HEK293 (cell line): Measurements from ENCODE around the gene BRMS1.

ENCODE experiments used
- CTCF ChIA-PET: fragments of 350-600 bp; formaldehyde crosslinking; extraction: SDS; loops from one replicate; lab custom pipeline; 2021; ENCODE audit warnings: antibody characterized with exemption; lab: Yijun Ruan, JAX
- POLR2A ChIA-PET: fragments of 300-600 bp; formaldehyde crosslinking; extraction: SDS; loops from one replicate; lab custom pipeline; 2020; ENCODE audit warnings: antibody characterized with exemption, inconsistent platforms; lab: Yijun Ruan, JAX
- H3K27ac ChIP-seq: fragments of 200-500 bp; sonication (Bioruptor generic); 2 replicates; pipeline ENCODE4 v1.5.1; 2014; ENCODE audit warnings: low read depth, low read length, control low read depth, inconsistent platforms; ENCODE audit errors: extremely low read depth
- H3K36me3 ChIP-seq, 2 experiments: fragments of 200-500 bp in 1 of 2; sonication (Bioruptor generic) in 1 of 2; 1 replicate in 1 of 2; 2 replicates in 1 of 2; pipeline ENCODE4 v1.5.1; 2014 to 2017; ENCODE audit warnings: inconsistent platforms in 2 of 2, low read length in 2 of 2; ENCODE audit not compliant: control insufficient read depth in 2 of 2, insufficient read depth in 1 of 2
- H3K4me1 ChIP-seq: fragments of 200-500 bp; sonication (Bioruptor generic); 2 replicates; pipeline ENCODE4 v1.5.1; 2014; ENCODE audit warnings: mild to moderate bottlenecking, low read length, inconsistent platforms; ENCODE audit not compliant: control insufficient read depth, insufficient read depth
- H3K4me3 ChIP-seq: 2 replicates; pipeline ENCODE4 v1.5.1; 2011; ENCODE audit warnings: low read depth, mild to moderate bottlenecking, control low read depth, low read length, moderate library complexity
- H3K9me3 ChIP-seq: fragments of 200-500 bp; sonication (Bioruptor generic); 2 replicates; pipeline ENCODE4 v1.5.1; 2014; ENCODE audit warnings: low read depth, low read length, inconsistent platforms; ENCODE audit not compliant: control insufficient read depth, insufficient read depth
- ZBTB8A ChIP-seq: fragments of 450-650 bp; formaldehyde crosslinking; IDR thresholded peaks from 2 replicates; pipeline ENCODE4 v1.5.1; 2016; ENCODE audit warnings: missing biosample characterization, missing genetic modification characterization
- ZNF274 ChIP-seq, 2 experiments: fragments of 200-500 bp in 1 of 2; fragments of 450-650 bp in 1 of 2; sonication (Bioruptor generic) in 1 of 2; formaldehyde crosslinking in 1 of 2; IDR thresholded peaks; 2 replicates each; pipeline versions ENCODE4 v1.5.1 to v1.6.1; 2014 to 2016; ENCODE audit warnings: borderline replicate concordance in 1 of 2, inconsistent platforms in 1 of 2, low read length in 1 of 2, missing biosample characterization in 1 of 2, missing genetic modification characterization in 1 of 2
- ZNF324 ChIP-seq: fragments of 450-650 bp; formaldehyde crosslinking; IDR thresholded peaks from 2 replicates; pipeline ENCODE4 v1.5.1; 2016; ENCODE audit warnings: missing biosample characterization, missing genetic modification characterization
- ZNF416 ChIP-seq: fragments of 450-650 bp; formaldehyde crosslinking; IDR thresholded peaks from 2 replicates; pipeline ENCODE4 v1.5.1; 2016; ENCODE audit warnings: missing biosample characterization, missing genetic modification characterization
- ZNF473 ChIP-seq: fragments of 450-650 bp; formaldehyde crosslinking; IDR thresholded peaks from 2 replicates; pipeline ENCODE4 v1.5.1; 2017; ENCODE audit warnings: missing biosample characterization, missing genetic modification characterization
- ZNF510 ChIP-seq: fragments of 450-650 bp; formaldehyde crosslinking; IDR thresholded peaks from 2 replicates; pipeline ENCODE4 v1.5.1; 2018; ENCODE audit warnings: mild to moderate bottlenecking, missing genetic modification characterization, missing biosample characterization; ENCODE audit not compliant: insufficient replicate concordance
- ZNF585B ChIP-seq: fragments of 450-650 bp; formaldehyde crosslinking; IDR thresholded peaks from 2 replicates; pipeline ENCODE4 v1.5.1; 2016; ENCODE audit warnings: missing biosample characterization, missing genetic modification characterization
- ZNF837 ChIP-seq: fragments of 450-650 bp; formaldehyde crosslinking; IDR thresholded peaks from 2 replicates; pipeline ENCODE4 v1.5.1; 2016; ENCODE audit warnings: missing biosample characterization, missing genetic modification characterization
- TF ChIP-seq, protein P1 (sequence below): fragments of 450-650 bp; formaldehyde crosslinking; IDR thresholded peaks from 2 replicates; pipeline ENCODE4 v1.5.1; 2017; ENCODE audit warnings: missing biosample characterization, mild to moderate bottlenecking, missing genetic modification characterization, moderate library complexity
- TF ChIP-seq, protein P2 (sequence below): fragments of 450-650 bp; formaldehyde crosslinking; IDR thresholded peaks from 2 replicates; pipeline ENCODE4 v1.5.1; 2016; ENCODE audit warnings: missing biosample characterization, missing genetic modification characterization
- TF ChIP-seq, protein P3 (sequence below): fragments of 450-650 bp; formaldehyde crosslinking; conservative IDR thresholded peaks from 2 replicates; pipeline ENCODE4 v1.5.1; 2016; ENCODE audit warnings: low read depth, missing biosample characterization, missing genetic modification characterization
- TF ChIP-seq, protein P4 (sequence below): fragments of 450-650 bp; formaldehyde crosslinking; IDR thresholded peaks from 2 replicates; pipeline ENCODE4 v1.5.1; 2016; ENCODE audit warnings: missing biosample characterization, missing genetic modification characterization, borderline replicate concordance

Gene BRMS1

DNA sequence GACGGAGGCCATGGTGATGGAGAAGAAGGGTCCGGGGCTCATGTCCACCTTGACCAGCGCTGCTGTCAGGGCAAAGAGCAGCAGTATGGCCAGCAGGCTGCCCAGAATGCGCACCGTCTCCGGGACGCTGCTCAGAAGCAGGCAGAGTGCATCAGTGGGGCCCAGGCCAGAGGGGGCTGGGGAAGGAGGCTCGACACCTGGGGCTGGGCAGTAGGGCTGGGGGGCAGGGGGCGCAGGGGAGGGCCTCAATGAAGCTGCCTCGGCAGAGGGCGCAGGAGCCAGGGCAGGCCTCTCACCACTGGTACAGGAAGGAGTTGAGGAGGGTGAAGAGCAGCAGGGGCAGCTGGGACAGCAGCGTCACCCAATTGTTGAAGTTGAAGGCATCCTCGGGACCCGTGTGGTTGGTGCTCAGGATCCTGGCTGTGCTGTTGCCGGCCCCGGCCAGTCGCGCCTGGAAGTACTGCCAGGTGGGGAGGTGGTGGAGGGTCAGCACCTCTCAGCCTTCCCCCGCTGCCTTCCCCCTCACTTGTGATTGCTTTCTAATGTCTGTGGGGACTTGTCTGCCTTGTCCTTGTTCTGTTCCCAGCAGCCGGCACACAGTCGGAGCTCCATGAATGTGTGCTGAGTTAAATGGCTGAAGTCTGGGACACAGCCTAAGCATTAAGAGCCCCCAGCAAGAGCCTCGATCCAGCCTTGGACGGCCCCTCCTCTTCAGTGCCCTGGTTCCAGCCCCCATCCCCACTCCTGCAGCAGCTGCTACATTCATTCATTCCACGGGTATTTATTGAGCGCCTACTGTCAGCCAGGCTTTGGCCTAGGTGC lies 24.4 kb upstream of the BRMS1 start:
- Histone ChIP-seq H3K4me1 (no peaks in the 10 kb centered on the region), H3K4me3 (no peak overlapping the region), H3K9me3 (no peaks in the 10 kb centered on the region), H3K36me3 (peaks cover 0 to 44% of the 10 kb centered on the region in 2 experiments; a peak in 1 of 3 replicates), H3K27ac (no peak overlapping the region)
- POLR2A ChIA-PET: interaction anchor here (0.7 to 1.0 kb wide), 2 partner anchors 21 to 27 kb away, joined by 3 read pairs; no protein-coding TSS in a partner anchor
- CTCF ChIA-PET: interaction anchor here (1.0 to 6.5 kb wide), 4 partner anchors 17 to 58 kb away, joined by 3 to 41 read pairs (median 10); no protein-coding TSS in a partner anchor
- no peak for TF ChIP-seq ZNF274 (IDR thresholded peaks at IDR 0.05; ENCODE audit: low read length)
- no peak for TF ChIP-seq ZNF274 (tag by site-specific recombination; IDR thresholded peaks at IDR 0.05; ENCODE audit: borderline replicate concordance)
- no peak for TF ChIP-seq ZNF510 (tag by site-specific recombination)
- TF ChIP-seq ZBTB8A: no peak
- TF ChIP-seq, protein P1, sequence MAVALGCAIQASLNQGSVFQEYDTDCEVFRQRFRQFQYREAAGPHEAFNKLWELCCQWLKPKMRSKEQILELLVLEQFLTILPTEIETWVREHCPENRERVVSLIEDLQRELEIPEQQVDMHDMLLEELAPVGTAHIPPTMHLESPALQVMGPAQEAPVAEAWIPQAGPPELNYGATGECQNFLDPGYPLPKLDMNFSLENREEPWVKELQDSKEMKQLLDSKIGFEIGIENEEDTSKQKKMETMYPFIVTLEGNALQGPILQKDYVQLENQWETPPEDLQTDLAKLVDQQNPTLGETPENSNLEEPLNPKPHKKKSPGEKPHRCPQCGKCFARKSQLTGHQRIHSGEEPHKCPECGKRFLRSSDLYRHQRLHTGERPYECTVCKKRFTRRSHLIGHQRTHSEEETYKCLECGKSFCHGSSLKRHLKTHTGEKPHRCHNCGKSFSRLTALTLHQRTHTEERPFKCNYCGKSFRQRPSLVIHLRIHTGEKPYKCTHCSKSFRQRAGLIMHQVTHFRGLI (tag by site-specific recombination): no peak
- no peak for TF ChIP-seq ZNF473 (tag by site-specific recombination)
- TF ChIP-seq, protein P2, sequence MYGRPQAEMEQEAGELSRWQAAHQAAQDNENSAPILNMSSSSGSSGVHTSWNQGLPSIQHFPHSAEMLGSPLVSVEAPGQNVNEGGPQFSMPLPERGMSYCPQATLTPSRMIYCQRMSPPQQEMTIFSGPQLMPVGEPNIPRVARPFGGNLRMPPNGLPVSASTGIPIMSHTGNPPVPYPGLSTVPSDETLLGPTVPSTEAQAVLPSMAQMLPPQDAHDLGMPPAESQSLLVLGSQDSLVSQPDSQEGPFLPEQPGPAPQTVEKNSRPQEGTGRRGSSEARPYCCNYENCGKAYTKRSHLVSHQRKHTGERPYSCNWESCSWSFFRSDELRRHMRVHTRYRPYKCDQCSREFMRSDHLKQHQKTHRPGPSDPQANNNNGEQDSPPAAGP (tag by site-specific recombination): no peak
- TF ChIP-seq ZNF324 (tag by site-specific recombination): no peak
- TF ChIP-seq, protein P3, sequence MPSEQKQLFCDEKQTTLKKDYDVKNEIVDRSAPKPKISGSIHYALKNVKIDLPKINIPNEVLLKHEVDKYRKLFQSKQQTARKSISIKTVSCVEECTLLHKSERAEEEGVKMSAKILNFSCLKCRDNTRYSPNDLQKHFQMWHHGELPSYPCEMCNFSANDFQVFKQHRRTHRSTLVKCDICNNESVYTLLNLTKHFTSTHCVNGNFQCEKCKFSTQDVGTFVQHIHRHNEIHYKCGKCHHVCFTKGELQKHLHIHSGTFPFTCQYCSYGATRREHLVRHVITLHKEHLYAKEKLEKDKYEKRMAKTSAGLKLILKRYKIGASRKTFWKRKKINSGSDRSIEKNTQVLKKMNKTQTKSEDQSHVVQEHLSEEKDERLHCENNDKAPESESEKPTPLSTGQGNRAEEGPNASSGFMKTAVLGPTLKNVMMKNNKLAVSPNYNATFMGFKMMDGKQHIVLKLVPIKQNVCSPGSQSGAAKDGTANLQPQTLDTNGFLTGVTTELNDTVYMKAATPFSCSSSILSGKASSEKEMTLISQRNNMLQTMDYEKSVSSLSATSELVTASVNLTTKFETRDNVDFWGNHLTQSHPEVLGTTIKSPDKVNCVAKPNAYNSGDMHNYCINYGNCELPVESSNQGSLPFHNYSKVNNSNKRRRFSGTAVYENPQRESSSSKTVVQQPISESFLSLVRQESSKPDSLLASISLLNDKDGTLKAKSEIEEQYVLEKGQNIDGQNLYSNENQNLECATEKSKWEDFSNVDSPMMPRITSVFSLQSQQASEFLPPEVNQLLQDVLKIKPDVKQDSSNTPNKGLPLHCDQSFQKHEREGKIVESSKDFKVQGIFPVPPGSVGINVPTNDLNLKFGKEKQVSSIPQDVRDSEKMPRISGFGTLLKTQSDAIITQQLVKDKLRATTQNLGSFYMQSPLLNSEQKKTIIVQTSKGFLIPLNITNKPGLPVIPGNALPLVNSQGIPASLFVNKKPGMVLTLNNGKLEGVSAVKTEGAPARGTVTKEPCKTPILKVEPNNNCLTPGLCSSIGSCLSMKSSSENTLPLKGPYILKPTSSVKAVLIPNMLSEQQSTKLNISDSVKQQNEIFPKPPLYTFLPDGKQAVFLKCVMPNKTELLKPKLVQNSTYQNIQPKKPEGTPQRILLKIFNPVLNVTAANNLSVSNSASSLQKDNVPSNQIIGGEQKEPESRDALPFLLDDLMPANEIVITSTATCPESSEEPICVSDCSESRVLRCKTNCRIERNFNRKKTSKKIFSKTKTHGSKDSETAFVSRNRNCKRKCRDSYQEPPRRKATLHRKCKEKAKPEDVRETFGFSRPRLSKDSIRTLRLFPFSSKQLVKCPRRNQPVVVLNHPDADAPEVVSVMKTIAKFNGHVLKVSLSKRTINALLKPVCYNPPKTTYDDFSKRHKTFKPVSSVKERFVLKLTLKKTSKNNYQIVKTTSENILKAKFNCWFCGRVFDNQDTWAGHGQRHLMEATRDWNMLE (tag by site-specific recombination): no peak
- TF ChIP-seq ZNF416 (tag by site-specific recombination): no peak
- TF ChIP-seq ZNF837 (tag by site-specific recombination): no peak
- no peak for TF ChIP-seq ZNF585B (tag by site-specific recombination)
- TF ChIP-seq, protein P4, sequence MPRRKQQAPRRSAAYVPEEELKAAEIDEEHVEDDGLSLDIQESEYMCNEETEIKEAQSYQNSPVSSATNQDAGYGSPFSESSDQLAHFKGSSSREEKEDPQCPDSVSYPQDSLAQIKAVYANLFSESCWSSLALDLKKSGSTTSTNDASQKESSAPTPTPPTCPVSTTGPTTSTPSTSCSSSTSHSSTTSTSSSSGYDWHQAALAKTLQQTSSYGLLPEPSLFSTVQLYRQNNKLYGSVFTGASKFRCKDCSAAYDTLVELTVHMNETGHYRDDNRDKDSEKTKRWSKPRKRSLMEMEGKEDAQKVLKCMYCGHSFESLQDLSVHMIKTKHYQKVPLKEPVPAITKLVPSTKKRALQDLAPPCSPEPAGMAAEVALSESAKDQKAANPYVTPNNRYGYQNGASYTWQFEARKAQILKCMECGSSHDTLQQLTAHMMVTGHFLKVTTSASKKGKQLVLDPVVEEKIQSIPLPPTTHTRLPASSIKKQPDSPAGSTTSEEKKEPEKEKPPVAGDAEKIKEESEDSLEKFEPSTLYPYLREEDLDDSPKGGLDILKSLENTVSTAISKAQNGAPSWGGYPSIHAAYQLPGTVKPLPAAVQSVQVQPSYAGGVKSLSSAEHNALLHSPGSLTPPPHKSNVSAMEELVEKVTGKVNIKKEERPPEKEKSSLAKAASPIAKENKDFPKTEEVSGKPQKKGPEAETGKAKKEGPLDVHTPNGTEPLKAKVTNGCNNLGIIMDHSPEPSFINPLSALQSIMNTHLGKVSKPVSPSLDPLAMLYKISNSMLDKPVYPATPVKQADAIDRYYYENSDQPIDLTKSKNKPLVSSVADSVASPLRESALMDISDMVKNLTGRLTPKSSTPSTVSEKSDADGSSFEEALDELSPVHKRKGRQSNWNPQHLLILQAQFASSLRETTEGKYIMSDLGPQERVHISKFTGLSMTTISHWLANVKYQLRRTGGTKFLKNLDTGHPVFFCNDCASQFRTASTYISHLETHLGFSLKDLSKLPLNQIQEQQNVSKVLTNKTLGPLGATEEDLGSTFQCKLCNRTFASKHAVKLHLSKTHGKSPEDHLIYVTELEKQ (tag by site-specific recombination): no peak
- TF ChIP-seq, all 188 proteins: peak for 0
